HepG2 (cell line): ENCODE data around the gene ZNF221. TPM values are rescaled to one million over a fixed set of nuclear protein-coding genes. Genes with fewer than 3 reads are reported as not detected.

ENCODE experiments used
- CBFB ChIP-seq: sonication (generic); formaldehyde crosslinking; IDR thresholded peaks from 2 replicates; pipeline ENCODE4 v1.4.0; 2020; ENCODE audit warnings: missing genetic modification reagents
- MATR3 ChIP-seq: sonication (generic); formaldehyde crosslinking; IDR thresholded peaks from 2 replicates; pipeline ENCODE4 v1.4.0; 2020; ENCODE audit warnings: missing genetic modification reagents
- MIER3 ChIP-seq: IDR thresholded peaks from 2 replicates; pipeline ENCODE4 v1.6.1; 2016; ENCODE audit warnings: missing compliant biosample characterization, borderline replicate concordance
- PHB2 ChIP-seq: fragments of 450-650 bp; IDR thresholded peaks from 2 replicates; pipeline ENCODE4 v1.6.1; 2018; ENCODE audit not compliant: partially characterized antibody
- SMAD3 ChIP-seq: sonication (generic); formaldehyde crosslinking; IDR thresholded peaks from 2 replicates; pipeline ENCODE4 v1.4.0; 2020; ENCODE audit warnings: missing genetic modification reagents
- SP4 ChIP-seq: sonication (generic); formaldehyde crosslinking; IDR thresholded peaks from 2 replicates; pipeline ENCODE4 v1.8.1; 2023; ENCODE audit warnings: mild to moderate bottlenecking, missing genetic modification reagents
- TAF15 ChIP-seq: fragments of 200-400 bp; formaldehyde crosslinking; IDR thresholded peaks from one replicate; pipeline ENCODE4 v1.6.1; 2018; ENCODE audit warnings: mild to moderate bottlenecking, low read depth, low read length; ENCODE audit not compliant: poor library complexity, severe bottlenecking
- TCF7 ChIP-seq: sonication (generic); IDR thresholded peaks from 2 replicates; pipeline ENCODE4 v1.6.1; 2016; ENCODE audit warnings: antibody characterized with exemption, low read depth
- WIZ ChIP-seq: sonication (generic); formaldehyde crosslinking; IDR thresholded peaks from 2 replicates; pipeline ENCODE4 v1.5.1; 2020; ENCODE audit warnings: mild to moderate bottlenecking, missing genetic modification reagents
- ZFP36L1 ChIP-seq: sonication (generic); formaldehyde crosslinking; IDR thresholded peaks from 2 replicates; pipeline ENCODE4 v1.8.0; 2022; ENCODE audit warnings: mild to moderate bottlenecking, missing genetic modification reagents, moderate library complexity
- ZNF205 ChIP-seq: IDR thresholded peaks from 2 replicates; pipeline ENCODE4 v1.6.1; 2018; ENCODE audit warnings: missing biosample characterization, missing genetic modification reagents
- ZNF263 ChIP-seq: sonication (generic); formaldehyde crosslinking; IDR thresholded peaks from 2 replicates; pipeline ENCODE4 v1.4.0; 2020; ENCODE audit warnings: missing genetic modification reagents
- ZNF292 ChIP-seq: sonication (generic); formaldehyde crosslinking; IDR thresholded peaks from 2 replicates; pipeline ENCODE4 v1.8.1; 2022; ENCODE audit warnings: mild to moderate bottlenecking, low read depth, missing genetic modification reagents, borderline replicate concordance
- ZNF329 ChIP-seq: sonication (generic); formaldehyde crosslinking; IDR thresholded peaks from 2 replicates; pipeline ENCODE4 v1.9.0; 2021; ENCODE audit warnings: low read depth, mild to moderate bottlenecking, missing genetic modification reagents
- ZNF34 ChIP-seq: sonication (generic); formaldehyde crosslinking; IDR thresholded peaks from 2 replicates; pipeline ENCODE4 v1.4.0; 2020; ENCODE audit warnings: mild to moderate bottlenecking, missing genetic modification reagents, borderline replicate concordance
- ZNF460 ChIP-seq: sonication (generic); formaldehyde crosslinking; IDR thresholded peaks from 2 replicates; pipeline ENCODE4 v1.5.1; 2020; ENCODE audit warnings: missing genetic modification reagents, mild to moderate bottlenecking, borderline replicate concordance
- ZNF883 ChIP-seq: sonication (generic); formaldehyde crosslinking; IDR thresholded peaks from 2 replicates; pipeline ENCODE4 v1.5.1; 2020; ENCODE audit warnings: mild to moderate bottlenecking, missing genetic modification reagents; ENCODE audit errors: not compliant biosample characterization
- polyA plus RNA-seq, 8 experiments: library from polyadenylated mRNA; depleted of rRNA in 3 of 8; stranded (reverse) in 7 of 8; unstranded in 1 of 8; fragments of >200 nt; fragmentation: Illumina TruSeq in 4 of 8; extraction: Trizol in 4 of 8; gene quantifications; 2 replicates each; pipeline versions ENCODE4 v1.2.1 to v1.2.3, GENCODE V29; 2011 to 2016; ENCODE audit warnings: low read depth in 4 of 8, missing spikeins in 1 of 8, mixed read lengths in 1 of 8; ENCODE audit not compliant: insufficient read depth in 1 of 8
- total RNA-seq, 5 experiments: library from RNA; depleted of rRNA; stranded (reverse); fragments of >200 nt; fragmentation: Illumina TruSeq; extraction: Trizol; gene quantifications; 2 replicates each; pipeline ENCODE4 v1.2.3, GENCODE V29; 2016; ENCODE audit warnings: low read depth in 1 of 5
- TF ChIP-seq, protein P1 (sequence below): sonication (generic); formaldehyde crosslinking; IDR thresholded peaks from 2 replicates; pipeline ENCODE4 v1.4.0; 2020; ENCODE audit warnings: missing genetic modification reagents, borderline replicate concordance
- TF ChIP-seq, protein P2 (sequence below): sonication (generic); formaldehyde crosslinking; IDR thresholded peaks from 2 replicates; pipeline ENCODE4 v1.8.1; 2023; ENCODE audit warnings: mild to moderate bottlenecking, moderate library complexity, missing genetic modification reagents
- TF ChIP-seq, protein P3 (sequence below): sonication (generic); formaldehyde crosslinking; IDR thresholded peaks from 2 replicates; pipeline ENCODE4 v1.4.0; 2020; ENCODE audit warnings: missing genetic modification reagents, mild to moderate bottlenecking, borderline replicate concordance
- TF ChIP-seq, protein P4 (sequence below): IDR thresholded peaks from 2 replicates; pipeline ENCODE4 v1.6.1; 2012; ENCODE audit warnings: inconsistent platforms

Gene ZNF221
- total and polyA plus RNA-seq, 2 of the 13 experiments (the other 11 are each of a cell fraction or from before 2014, with no cell fraction given) = 0.48 to 3.4 TPM

DNA sequence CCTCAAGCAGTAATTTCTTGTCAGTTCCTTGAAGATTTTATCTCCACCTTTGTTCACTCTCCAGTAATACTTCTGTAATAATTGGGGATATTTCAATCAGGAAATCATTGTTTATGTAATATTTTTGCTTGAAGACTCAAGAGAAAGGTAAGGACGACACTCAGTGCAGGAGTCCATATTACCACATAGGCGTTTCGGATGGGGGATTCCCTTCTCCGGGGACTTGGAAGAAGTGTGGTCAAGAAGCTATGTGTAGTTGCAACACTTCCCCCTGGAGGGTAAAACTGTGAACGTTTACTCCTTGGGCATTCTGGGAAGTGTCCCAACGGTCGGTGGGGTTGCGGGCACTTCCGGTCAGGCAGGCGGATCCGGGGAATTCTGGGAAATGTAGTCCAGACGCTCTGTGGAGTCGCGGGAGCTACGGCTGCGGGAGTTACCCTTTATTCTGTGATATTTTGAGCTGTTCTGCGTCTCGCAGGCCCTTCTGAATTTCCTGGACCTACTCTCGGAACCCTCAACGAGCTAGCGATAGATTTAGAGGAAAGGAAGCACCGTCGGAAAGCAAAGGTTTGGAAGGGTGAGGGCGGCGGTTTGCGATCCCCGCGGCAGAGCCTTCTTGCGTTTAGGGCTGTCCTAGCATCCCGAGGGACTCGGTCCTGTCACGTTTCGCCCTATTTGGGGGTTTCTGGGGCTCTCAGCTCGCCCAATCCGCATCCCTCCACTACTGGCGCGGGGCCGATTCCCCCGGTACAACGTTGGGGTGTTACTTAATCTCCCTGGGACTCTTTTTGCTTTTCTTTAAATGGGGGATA, at the start of gene ZNF221 (continued):
- TF ChIP-seq SP4 (CRISPR knock-in tag) (no peak), PHB2 (no peak), MIER3 (CRISPR knock-in tag) (peak; percentile 75; the same call in 1 of the 2 replicates), ZNF292 (CRISPR knock-in tag) (no peak), TAF15 (no peak), ZNF883 (CRISPR knock-in tag) (no peak), ZNF205 (no peak), MATR3 (CRISPR knock-in tag) (no peak), ZNF460 (CRISPR knock-in tag) (no peak), SMAD3 (CRISPR knock-in tag) (peak; percentile 48), ZNF329 (no peak), CBFB (CRISPR knock-in tag) (peak; percentile 27; the same call in 1 of the 2 replicates), ZNF34 (CRISPR knock-in tag) (no peak), WIZ (no peak), TCF7 (no peak), ZFP36L1 (CRISPR knock-in tag) (no peak), ZNF263 (CRISPR knock-in tag) (no peak)
- TF ChIP-seq, protein P1, sequence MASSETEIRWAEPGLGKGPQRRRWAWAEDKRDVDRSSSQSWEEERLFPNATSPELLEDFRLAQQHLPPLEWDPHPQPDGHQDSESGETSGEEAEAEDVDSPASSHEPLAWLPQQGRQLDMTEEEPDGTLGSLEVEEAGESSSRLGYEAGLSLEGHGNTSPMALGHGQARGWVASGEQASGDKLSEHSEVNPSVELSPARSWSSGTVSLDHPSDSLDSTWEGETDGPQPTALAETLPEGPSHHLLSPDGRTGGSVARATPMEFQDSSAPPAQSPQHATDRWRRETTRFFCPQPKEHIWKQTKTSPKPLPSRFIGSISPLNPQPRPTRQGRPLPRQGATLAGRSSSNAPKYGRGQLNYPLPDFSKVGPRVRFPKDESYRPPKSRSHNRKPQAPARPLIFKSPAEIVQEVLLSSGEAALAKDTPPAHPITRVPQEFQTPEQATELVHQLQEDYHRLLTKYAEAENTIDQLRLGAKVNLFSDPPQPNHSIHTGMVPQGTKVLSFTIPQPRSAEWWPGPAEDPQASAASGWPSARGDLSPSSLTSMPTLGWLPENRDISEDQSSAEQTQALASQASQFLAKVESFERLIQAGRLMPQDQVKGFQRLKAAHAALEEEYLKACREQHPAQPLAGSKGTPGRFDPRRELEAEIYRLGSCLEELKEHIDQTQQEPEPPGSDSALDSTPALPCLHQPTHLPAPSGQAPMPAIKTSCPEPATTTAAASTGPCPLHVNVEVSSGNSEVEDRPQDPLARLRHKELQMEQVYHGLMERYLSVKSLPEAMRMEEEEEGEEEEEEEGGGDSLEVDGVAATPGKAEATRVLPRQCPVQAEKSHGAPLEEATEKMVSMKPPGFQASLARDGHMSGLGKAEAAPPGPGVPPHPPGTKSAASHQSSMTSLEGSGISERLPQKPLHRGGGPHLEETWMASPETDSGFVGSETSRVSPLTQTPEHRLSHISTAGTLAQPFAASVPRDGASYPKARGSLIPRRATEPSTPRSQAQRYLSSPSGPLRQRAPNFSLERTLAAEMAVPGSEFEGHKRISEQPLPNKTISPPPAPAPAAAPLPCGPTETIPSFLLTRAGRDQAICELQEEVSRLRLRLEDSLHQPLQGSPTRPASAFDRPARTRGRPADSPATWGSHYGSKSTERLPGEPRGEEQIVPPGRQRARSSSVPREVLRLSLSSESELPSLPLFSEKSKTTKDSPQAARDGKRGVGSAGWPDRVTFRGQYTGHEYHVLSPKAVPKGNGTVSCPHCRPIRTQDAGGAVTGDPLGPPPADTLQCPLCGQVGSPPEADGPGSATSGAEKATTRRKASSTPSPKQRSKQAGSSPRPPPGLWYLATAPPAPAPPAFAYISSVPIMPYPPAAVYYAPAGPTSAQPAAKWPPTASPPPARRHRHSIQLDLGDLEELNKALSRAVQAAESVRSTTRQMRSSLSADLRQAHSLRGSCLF = no peak
- TF ChIP-seq, protein P2, sequence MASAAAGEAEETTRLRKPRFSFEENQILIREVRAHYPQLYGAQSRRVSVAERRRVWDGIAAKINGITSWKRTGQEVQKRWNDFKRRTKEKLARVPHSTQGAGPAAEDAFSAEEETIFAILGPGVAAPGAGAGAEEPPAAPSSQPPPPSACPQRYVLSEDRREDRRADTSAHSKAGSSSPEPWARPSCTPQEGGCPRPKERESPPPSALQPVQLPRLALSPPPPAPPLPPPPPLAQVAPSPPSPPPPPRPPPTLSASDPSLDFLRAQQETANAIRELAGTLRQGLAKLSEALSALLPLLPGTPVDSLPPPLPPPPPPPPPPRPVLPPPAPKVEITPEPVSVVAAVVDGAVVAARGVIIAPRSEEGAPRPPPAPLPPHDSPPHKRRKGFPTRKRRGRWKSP = peak; percentile 60; the same call in 1 of the 2 replicates
- TF ChIP-seq, protein P3, sequence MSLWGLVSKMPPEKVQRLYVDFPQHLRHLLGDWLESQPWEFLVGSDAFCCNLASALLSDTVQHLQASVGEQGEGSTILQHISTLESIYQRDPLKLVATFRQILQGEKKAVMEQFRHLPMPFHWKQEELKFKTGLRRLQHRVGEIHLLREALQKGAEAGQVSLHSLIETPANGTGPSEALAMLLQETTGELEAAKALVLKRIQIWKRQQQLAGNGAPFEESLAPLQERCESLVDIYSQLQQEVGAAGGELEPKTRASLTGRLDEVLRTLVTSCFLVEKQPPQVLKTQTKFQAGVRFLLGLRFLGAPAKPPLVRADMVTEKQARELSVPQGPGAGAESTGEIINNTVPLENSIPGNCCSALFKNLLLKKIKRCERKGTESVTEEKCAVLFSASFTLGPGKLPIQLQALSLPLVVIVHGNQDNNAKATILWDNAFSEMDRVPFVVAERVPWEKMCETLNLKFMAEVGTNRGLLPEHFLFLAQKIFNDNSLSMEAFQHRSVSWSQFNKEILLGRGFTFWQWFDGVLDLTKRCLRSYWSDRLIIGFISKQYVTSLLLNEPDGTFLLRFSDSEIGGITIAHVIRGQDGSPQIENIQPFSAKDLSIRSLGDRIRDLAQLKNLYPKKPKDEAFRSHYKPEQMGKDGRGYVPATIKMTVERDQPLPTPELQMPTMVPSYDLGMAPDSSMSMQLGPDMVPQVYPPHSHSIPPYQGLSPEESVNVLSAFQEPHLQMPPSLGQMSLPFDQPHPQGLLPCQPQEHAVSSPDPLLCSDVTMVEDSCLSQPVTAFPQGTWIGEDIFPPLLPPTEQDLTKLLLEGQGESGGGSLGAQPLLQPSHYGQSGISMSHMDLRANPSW (CRISPR knock-in tag) = no peak
- TF ChIP-seq, protein P4, sequence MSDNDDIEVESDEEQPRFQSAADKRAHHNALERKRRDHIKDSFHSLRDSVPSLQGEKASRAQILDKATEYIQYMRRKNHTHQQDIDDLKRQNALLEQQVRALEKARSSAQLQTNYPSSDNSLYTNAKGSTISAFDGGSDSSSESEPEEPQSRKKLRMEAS = peak; percentile 67; the same call in 1 of the 2 replicates
